ENCODE results near the gene KNDC1. TPM values are rescaled to one million over a fixed set of nuclear protein-coding genes. Genes with fewer than 3 reads are reported as not detected.

The KNDC1 gene
- total RNA-seq, 2 donors from 2014 or later, result 6.5 to 9.6 TPM

- 13 to 22% methylated on average over 35 to 58 of the region's 58 CpGs for whole genome bisulfite sequencing, 2 experiments (ENCODE audit: insufficient coverage in 1 of 2, insufficient read length in 1 of 2)
- H3K4me3 ChIP-seq (ENCODE audit: low read length), result no peak overlapping the region
- Mint-ChIP-seq H3K36me3 (ENCODE audit: low read depth) (peaks cover 2% of the 10 kb centered on the region), H3K4me3 (peak overlapping the region; percentile 34), H3K4me1 (peaks cover 7% of the 10 kb centered on the region), H3K27ac (no peak overlapping the region), H3K27me3 (ENCODE audit: insufficient read depth) (peaks cover 80% of the 10 kb centered on the region), H3K9me3 (peaks cover 5% of the 10 kb centered on the region)
- peak; percentile 74 for DNase-seq
- no peak overlapping the region for H3K9ac ChIP-seq (ENCODE audit: extremely low read depth, low read length, poor library complexity, severe bottlenecking)
- no peaks in the 10 kb centered on the region for H3K36me3 ChIP-seq (ENCODE audit: control insufficient read depth, insufficient read depth, low read length)
- H3K4me1 ChIP-seq (ENCODE audit: control insufficient read depth, insufficient read depth, low read length), result no peaks in the 10 kb centered on the region
- no peaks in the 10 kb centered on the region for H3K9me3 ChIP-seq (ENCODE audit: control insufficient read depth, low read length)
- TF ChIP-seq CTCF (conservative IDR thresholded peaks at IDR 0.05), result no peak
- peaks cover 77% of the 10 kb centered on the region for H3K27me3 ChIP-seq (ENCODE audit: control insufficient read depth, insufficient read depth, low read length, poor library complexity, severe bottlenecking)
- H3K27ac ChIP-seq (ENCODE audit: low read depth, low read length), result no peak overlapping the region
Measured at GRCh38 chr10:133229265-133230043, 69.4 kb downstream of the KNDC1 start.

GRCh38 chr10:133230044-133230361 is 70.0 kb downstream of the KNDC1 start, which contains the start of gene UTF1:
Gene UTF1 (plus strand): TSS chr10:133230217. CDS start chr10:133230289, 72 bp downstream.
- 0 to 1% methylated on average over 5 to 40 of the region's 49 CpGs for WGBS, 2 experiments (ENCODE audit: insufficient coverage in 1 of 2, insufficient read length in 1 of 2)
- peaks cover 84% of the 10 kb centered on the region for H3K27me3 Mint-ChIP-seq (ENCODE audit: insufficient read depth)
- Histone ChIP-seq H3K9me3 (ENCODE audit: control insufficient read depth, low read length) (no peaks in the 10 kb centered on the region), H3K4me1 (ENCODE audit: control insufficient read depth, insufficient read depth, low read length) (no peaks in the 10 kb centered on the region), H3K27ac (ENCODE audit: low read depth, low read length) (no peak within 1 kb of the TSS), H3K27me3 (ENCODE audit: control insufficient read depth, insufficient read depth, low read length, poor library complexity, severe bottlenecking) (peaks cover 82% of the 10 kb centered on the region), H3K4me3 (ENCODE audit: low read length) (no peak within 1 kb of the TSS), H3K9ac (ENCODE audit: extremely low read depth, low read length, poor library complexity, severe bottlenecking) (no peak within 1 kb of the TSS), H3K36me3 (ENCODE audit: control insufficient read depth, insufficient read depth, low read length) (no peaks in the 10 kb centered on the region)
- DNase-seq, result peak; percentile 67
- peaks cover 5% of the 10 kb centered on the region for H3K9me3 Mint-ChIP-seq
- H3K4me3 Mint-ChIP-seq, result peak within 1 kb of the TSS; percentile 42
- no peak within 1 kb of the TSS for H3K27ac Mint-ChIP-seq
- TF ChIP-seq CTCF (conservative IDR thresholded peaks at IDR 0.05), result no peak
- peaks cover 2% of the 10 kb centered on the region for H3K36me3 Mint-ChIP-seq (ENCODE audit: low read depth)
- H3K4me1 Mint-ChIP-seq, result peaks cover 4% of the 10 kb centered on the region

GRCh38 chr10:133230387-133231195 is 70.6 kb downstream of the KNDC1 start:
- H3K4me1 ChIP-seq (ENCODE audit: control insufficient read depth, insufficient read depth, low read length), result no peaks in the 10 kb centered on the region
- DNase-seq, result peak; percentile 82
- no peak overlapping the region for H3K9ac ChIP-seq (ENCODE audit: extremely low read depth, low read length, poor library complexity, severe bottlenecking)
- H3K27ac ChIP-seq (ENCODE audit: low read depth, low read length), result no peak overlapping the region
- Mint-ChIP-seq H3K36me3 (ENCODE audit: low read depth) (peaks cover 2% of the 10 kb centered on the region), H3K27ac (no peak overlapping the region), H3K4me1 (peaks cover 2% of the 10 kb centered on the region), H3K9me3 (peaks cover 5% of the 10 kb centered on the region), H3K27me3 (ENCODE audit: insufficient read depth) (peaks cover 90% of the 10 kb centered on the region), H3K4me3 (no peak overlapping the region)
- WGBS, 2 experiments (ENCODE audit: insufficient coverage in 1 of 2, insufficient read length in 1 of 2), result 2 to 3% methylated on average over 48 to 122 of the region's 122 CpGs
- no peaks in the 10 kb centered on the region for H3K9me3 ChIP-seq (ENCODE audit: control insufficient read depth, low read length)
- H3K4me3 ChIP-seq (ENCODE audit: low read length), result no peak overlapping the region
- peaks cover 88% of the 10 kb centered on the region for H3K27me3 ChIP-seq (ENCODE audit: control insufficient read depth, insufficient read depth, low read length, poor library complexity, severe bottlenecking)
- TF ChIP-seq CTCF (conservative IDR thresholded peaks at IDR 0.05), result no peak
- no peaks in the 10 kb centered on the region for H3K36me3 ChIP-seq (ENCODE audit: control insufficient read depth, insufficient read depth, low read length)
